Medulla oblongata (tissue), 1 donor: ENCODE results near the gene TACC3.
A peak's percentile ranks its signal among the peaks of the same experiment; 100 is the strongest.

Experiments
- DNase-seq: peaks from one replicate; pipeline ENCODE4 v3.0.0-alpha.2; 2015; ENCODE audit errors: extremely low spot score

The TACC3 gene

GRCh38 chr4:1775731-1776500, 54.6 kb downstream of the TACC3 start:
- DNase-seq = peak; percentile 84

GRCh38 chr4:1776521-1777161, 55.3 kb downstream of the TACC3 start:
- peak; percentile 49 for DNase-seq

GRCh38 chr4:1777822-1778641, 56.7 kb downstream of the TACC3 start:
- peak; percentile 63 for DNase-seq

- no peak for DNase-seq
These were observed 57.5 kb downstream of the TACC3 start for GRCh38 chr4:1778642-1779392.

- DNase-seq = no peak
These were observed 58.5 kb downstream of the TACC3 start for GRCh38 chr4:1779588-1780382.

GRCh38 chr4:1780435-1780834, 59.1 kb downstream of the TACC3 start:
- DNase-seq = no peak

- no peak for DNase-seq
These were observed 61.7 kb downstream of the TACC3 start for GRCh38 chr4:1783015-1783414.

- DNase-seq = no peak
These were observed 62.6 kb downstream of the TACC3 start for GRCh38 chr4:1783970-1784369.

GRCh38 chr4:1784395-1784788, 63.1 kb downstream of the TACC3 start:
- DNase-seq = peak; percentile 53

- no peak for DNase-seq
These were observed 63.7 kb downstream of the TACC3 start for GRCh38 chr4:1784789-1785591.

- DNase-seq = no peak
These were observed 64.3 kb downstream of the TACC3 start for GRCh38 chr4:1785592-1785991.

- DNase-seq = no peak
These were observed 65.4 kb downstream of the TACC3 start for GRCh38 chr4:1786544-1787362.

GRCh38 chr4:1787411-1788077, 66.2 kb downstream of the TACC3 start:
- DNase-seq = no peak

GRCh38 chr4:1788254-1788973, 67.1 kb downstream of the TACC3 start:
- no peak for DNase-seq

- no peak for DNase-seq
These were observed 68.2 kb downstream of the TACC3 start for GRCh38 chr4:1789552-1789951.

GRCh38 chr4:1790005-1790404, 68.7 kb downstream of the TACC3 start:
- DNase-seq = no peak

- no peak for DNase-seq
These were observed 71.0 kb downstream of the TACC3 start for GRCh38 chr4:1792158-1792831.
